ENCODE measurements around the gene COL4A2.

The COL4A2 gene

DNA sequence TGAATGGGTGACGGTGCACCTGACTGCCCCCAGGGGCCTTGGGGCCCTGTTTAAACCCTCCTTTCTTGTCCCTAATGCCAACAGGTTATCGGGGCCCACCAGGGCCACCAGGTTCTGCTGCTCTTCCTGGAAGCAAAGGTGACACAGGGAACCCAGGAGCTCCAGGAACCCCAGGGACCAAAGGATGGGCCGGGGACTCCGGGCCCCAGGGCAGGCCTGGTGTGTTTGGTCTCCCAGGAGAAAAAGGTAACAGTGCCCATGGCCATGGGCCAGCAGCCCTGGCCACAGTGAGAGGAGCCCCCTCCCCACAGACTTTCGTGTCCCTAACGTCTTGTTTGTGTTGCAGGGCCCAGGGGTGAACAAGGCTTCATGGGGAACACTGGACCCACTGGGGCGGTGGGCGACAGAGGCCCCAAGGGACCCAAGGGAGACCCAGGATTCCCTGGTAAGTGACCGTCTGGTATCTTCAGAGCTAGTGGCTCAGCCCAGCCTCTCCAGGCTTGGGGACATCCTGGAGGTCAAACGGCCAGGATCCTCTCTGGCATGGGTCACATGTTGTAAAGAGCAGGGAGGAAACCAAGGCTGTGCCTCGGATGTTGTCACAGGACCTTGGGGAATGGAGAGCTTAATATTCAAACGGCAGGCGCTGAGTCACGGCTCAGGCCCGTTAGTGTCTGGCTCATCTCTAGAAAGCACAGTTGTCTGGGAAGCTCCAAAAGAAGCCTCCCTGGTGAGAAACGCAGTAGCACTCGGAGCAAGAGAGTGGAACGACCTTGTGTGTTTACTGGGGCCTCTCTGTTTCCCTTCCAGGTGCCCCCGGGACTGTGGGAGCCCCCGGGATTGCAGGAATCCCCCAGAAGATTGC, 196.2 kb downstream of the COL4A2 start:
- DNase-seq: no peak

DNA sequence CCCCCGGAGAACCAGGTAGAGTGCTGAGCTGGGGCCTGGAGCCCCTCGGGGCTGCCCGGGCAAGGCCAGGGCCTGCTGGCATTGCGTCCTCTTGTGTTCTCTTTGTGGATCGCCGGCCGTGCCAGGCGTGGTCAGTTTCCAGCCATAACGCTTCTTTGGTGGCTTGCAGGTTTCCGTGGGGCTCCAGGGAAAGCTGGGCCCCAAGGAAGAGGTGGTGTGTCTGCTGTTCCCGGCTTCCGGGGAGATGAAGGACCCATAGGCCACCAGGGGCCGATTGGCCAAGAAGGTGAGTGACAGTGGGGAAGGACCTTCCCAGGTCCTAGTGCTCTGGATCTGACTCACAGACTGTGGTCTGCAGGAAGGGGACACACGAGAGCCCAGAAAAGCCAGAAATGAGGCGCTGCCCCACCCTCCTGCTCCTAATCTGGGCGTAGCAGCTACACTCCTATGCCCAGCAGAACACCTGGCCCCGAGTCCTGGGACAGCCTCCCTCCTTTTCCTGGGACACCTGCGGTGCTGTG, 197.0 kb downstream of the COL4A2 start:
- no peak for DNase-seq

DNA sequence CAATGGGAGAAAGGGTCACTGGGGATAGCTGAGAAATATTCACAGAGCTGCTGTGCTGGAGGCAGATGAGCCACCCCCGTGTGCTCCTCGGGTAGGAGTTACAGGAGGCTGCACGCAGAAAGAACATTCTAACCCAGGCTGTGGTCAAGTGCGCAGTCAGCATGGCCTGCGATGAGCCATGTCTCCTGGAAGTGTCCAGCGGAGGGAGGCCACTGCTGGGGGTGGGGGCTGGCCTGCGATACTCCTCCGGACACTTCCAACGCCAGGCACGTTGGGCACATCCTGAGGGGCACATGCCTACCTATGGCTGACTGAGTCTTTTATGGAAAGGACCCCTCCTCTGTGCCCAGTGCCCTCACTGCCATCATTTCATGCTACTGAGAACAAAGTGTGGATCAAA, 198.5 kb downstream of the COL4A2 start:
- no peak for DNase-seq

DNA sequence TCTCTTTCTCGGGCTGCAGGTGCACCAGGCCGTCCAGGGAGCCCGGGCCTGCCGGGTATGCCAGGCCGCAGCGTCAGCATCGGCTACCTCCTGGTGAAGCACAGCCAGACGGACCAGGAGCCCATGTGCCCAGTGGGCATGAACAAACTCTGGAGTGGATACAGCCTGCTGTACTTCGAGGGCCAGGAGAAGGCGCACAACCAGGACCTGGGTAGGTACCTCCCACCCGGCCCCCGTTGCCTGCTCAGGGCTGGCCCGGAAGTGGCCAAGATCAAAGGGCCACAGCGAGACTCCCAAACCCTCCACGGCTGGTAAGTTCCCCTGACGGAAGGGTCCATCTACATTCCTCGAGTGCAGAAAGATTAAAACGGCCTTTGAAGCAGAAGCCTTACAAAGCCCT, 199.3 kb downstream of the COL4A2 start:
- no peak for DNase-seq

DNA sequence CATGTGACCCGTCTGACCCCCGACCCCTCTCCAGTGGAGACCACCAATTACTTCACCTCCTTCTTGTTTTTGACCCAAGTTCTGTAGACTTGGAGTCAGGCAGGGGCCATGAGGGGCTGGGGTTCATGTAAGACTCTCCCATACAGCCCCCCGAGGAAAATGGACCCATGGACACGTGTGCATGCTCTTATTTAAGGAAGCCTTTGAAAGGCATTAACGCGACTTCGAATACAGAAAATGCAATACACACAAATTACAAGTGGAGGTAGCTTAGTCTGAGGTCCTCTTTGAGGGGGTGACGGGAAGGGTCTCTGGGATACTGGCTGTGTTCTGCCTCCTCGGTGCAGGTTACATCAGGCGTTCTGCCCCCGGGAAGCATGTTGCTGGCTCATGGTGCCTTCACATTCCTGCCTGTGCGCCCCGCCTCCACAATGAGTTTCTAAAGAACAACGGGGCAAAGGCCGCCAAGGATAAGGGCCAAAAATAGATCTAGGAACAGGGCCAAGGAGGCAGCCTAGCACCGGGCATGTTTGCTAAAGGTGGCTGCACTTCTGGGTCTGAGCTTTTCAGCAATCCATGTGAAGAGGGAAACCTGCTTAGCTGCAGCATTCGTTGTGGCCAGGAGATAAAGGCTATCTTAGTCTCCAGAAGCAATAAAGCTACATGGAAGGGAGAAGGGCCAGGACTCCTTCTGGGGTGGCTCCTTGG, 199.9 kb downstream of the COL4A2 start:
- no peak for DNase-seq

DNA sequence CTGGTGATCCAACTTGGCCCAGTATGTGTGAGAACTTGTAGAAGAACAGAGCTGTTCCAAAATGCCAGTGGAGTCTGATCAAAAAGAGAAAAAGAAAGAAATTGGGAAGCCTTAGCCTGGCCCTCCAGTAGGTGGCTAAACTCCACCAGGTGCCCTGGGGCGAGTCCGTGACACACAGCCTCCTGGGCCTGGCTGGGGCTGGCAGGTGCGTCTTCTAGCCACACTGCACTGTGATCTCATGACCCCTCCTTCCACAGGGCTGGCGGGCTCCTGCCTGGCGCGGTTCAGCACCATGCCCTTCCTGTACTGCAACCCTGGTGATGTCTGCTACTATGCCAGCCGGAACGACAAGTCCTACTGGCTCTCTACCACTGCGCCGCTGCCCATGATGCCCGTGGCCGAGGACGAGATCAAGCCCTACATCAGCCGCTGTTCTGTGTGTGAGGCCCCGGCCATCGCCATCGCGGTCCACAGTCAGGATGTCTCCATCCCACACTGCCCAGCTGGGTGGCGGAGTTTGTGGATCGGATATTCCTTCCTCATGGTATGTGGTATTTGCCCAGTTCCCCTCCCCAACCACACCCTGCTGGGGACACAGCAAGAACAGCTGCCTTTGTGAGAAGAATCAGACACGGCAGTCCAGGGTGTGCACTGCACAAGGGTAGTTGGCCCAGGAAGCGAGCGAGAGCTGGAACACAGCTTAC, 200.7 kb downstream of the COL4A2 start:
- DNase-seq: no peak

DNA sequence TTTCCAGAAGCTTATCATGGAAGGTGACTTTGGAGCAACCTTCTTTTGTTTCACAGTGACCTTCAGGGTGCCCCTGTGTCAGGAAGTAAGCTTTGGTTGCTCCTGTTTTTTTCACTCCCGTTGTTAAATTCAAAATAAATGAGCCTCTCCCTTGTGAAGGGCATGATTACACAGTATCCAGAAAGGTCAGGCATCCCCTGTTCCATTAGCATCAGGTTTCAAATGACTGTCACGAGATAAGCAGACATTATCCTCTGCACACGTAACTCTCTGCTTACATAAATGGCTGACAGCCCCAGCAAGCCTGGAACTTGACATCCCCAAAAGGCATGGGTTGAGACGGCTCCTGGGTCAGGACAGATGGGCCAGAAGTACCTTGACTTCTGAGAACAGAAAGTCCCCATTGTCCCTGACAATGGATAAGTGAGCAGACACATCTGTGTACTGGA, 202.4 kb downstream of the COL4A2 start:
- DNase-seq: no peak

DNA sequence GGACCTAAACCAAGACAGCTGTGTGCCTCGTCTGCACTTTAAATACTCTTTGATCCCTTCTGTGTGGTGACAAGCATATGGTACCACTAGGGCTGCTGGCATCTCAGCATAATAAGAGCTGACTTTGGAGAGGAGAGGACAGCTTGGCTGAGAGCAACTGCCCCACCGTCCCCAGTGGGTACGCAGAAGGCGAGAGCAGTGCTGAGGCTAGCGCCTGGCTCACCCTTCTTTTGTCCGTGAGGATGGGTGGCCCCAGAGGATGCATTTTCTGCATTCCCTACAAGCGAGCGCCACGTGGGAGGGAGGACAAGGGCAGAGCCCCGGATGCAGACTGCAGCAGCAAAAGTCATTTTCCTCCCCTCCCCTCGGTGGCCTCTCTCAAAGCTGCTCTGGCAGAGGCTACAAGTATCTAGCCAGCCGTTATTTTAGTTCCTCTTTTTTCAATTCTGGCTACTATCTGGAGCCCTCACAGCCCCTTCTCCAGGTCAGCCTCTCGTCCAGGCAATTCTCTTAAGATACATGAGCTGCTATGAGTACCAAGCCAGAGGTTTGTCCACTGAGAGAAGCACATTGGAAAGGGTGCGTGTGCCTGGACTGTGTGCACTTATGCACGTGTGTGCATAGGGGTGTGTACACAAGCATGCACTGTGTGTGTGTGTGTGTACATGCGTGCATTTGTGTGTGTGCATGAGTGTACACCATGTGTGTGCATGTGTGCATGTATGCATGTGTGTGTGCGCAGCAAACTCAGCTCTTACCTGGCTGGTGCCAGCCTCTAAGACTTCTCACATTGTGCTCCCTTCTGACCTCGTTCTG, 203.1 kb downstream of the COL4A2 start:
- DNase-seq: no peak

DNA sequence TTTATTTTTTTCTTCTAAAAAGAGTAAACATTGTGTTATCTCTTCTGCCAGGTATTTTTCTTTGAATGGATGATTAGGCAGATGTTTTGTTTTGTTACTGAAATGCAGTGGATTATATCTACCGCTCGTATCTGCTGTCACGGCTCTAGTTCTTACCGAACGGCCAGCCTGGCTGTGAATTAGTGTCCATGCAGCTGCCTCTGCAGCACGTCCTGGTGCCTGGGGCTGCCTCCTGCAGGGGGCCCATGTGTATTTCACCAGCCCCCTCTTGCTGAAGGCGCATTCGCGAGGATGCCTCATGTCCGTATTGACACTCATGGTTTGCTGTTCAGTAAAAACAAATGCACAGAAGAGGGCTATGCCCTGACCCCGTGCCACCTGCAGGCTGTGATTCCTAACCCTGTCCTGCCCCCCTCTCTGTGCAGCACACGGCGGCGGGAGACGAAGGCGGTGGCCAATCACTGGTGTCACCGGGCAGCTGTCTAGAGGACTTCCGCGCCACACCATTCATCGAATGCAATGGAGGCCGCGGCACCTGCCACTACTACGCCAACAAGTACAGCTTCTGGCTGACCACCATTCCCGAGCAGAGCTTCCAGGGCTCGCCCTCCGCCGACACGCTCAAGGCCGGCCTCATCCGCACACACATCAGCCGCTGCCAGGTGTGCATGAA, 204.6 kb downstream of the COL4A2 start:
- no peak for DNase-seq

DNA sequence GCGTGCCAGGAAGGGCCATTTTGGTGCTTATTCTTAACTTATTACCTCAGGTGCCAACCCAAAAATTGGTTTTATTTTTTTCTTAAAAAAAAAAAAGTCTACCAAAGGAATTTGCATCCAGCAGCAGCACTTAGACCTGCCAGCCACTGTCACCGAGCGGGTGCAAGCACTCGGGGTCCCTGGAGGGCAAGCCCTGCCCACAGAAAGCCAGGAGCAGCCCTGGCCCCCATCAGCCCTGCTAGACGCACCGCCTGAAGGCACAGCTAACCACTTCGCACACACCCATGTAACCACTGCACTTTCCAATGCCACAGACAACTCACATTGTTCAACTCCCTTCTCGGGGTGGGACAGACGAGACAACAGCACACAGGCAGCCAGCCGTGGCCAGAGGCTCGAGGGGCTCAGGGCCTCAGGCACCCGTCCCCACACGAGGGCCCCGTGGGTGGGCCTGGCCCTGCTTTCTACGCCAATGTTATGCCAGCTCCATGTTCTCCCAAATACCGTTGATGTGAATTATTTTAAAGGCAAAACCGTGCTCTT, 205.2 kb downstream of the COL4A2 start:
- DNase-seq: no peak

DNA sequence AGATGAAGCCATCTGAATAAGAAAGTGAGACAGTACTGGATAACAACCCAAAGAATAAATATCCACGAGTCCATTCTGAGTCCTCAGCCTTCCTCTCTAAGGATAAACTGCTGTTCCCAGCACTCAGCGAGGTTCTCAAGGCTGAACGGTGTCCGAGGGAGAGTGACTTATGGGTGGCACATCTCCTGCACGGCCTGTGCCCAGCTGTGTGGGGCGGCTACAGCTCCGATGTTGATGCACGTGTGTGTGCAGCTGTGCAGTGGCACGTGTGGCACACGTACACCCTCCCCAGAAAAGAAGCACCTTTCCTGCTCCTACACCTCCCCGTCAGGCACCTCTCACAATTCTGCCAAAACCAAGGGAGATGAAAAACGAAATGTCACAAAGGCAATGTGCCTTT, 209.4 kb downstream of the COL4A2 start:
- no peak for DNase-seq

DNA sequence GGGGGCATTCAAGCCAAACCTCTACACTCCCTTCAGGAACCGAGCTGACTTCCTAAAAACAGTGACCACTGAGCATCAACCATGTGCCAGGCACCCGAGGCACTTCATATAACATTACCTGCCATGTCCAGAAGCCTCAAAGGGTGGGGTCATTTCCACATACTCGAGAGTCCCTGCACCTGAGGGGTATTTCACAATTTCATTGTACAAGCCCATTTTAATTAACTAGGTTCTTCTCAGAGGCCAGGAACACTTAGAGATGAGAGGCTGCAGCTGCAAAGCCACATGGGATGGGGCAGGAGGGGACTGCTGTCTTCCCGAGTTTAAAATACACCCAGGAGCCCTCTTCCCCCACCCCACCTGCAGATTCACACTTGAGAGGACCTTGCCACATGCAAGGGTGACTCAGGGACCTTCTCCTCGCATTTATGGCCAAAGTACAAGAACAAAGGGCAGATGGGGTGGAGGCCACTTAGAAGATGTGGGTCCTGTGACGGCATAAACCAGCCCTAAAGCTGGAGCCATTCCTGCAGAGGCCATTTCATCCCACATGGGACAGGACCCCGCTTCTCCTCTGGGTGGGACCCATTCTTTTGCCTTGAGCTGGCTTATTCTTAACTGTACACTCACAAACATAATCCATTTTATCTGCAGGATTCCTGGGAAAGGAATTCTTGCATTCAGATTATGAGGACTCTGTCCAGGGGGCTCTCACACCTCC, 210.6 kb downstream of the COL4A2 start:
- DNase-seq: no peak

DNA sequence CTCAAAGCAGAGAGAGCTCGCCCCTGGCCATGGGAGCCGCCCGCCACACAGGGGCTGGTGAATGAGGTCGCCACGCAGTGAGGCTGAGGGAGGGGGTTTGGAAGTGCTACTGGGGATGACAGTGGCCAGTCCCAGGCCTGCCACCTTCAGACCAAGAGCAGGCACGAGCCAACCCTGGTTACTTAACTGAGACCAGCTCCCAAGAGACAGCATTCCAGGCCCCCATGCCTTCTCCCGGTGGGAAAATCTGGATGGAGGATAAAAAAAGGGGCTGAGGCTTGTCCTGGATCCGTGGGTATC, 211.1 kb downstream of the COL4A2 start:
- DNase-seq: no peak

DNA sequence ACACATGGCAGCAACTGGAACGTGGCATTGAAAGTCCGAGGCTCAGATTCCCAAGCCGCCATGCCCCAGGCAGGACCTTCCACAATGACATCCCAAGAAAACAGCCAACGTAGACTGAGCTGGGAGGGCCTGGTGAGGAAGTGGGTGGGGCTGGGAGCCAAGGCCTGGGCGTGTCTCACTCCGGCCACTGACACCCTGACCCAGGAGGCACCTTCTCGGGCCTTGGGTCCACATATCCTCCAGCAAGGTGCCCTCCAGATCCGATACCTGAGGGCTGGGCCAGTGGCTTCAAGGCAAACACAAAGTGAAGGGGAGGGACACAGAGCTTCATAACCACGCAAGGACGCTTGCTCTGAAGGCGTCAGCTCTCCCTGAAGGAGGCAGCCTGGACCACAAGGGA, 211.5 kb downstream of the COL4A2 start:
- no peak for DNase-seq

DNA sequence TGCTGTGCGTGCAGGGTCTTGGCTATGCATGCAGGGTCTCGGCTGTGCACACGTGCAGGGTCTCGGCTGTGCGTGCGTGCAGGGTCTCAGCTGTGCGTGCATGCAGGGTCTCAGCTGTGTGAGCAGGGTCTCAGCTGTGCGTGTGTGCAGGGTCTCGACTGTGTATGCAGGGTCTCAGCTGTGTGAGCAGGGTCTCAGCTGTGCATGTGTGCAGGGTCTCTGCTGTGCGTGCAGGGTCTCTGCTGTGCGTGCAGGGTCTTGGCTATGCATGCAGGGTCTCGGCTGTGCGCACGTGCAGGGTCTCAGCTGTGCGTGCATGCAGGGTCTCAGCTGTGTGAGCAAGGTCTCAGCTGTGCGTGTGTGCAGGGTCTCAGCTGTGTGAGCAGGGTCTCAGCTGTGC, 212.0 kb downstream of the COL4A2 start:
- no peak for DNase-seq

DNA sequence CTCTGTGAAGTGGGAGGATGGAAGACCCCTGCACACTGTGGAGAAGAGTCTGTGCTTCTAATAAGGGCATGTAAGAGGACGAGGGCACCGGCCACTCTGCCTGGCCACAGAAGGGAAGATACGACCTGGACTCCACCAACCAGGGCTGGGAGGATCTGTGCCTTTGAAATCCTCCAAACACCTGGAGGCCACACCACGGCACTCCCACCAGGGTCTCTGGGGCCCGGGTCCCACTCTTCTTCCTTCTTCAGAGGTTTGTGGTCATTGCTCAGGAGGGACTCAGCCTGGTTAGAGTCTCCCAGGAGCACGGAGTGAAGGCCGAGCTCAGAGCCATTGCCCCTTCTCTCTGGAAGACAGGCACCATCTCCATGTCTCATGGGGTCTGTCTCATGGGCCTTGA, 212.4 kb downstream of the COL4A2 start:
- no peak for DNase-seq

DNA sequence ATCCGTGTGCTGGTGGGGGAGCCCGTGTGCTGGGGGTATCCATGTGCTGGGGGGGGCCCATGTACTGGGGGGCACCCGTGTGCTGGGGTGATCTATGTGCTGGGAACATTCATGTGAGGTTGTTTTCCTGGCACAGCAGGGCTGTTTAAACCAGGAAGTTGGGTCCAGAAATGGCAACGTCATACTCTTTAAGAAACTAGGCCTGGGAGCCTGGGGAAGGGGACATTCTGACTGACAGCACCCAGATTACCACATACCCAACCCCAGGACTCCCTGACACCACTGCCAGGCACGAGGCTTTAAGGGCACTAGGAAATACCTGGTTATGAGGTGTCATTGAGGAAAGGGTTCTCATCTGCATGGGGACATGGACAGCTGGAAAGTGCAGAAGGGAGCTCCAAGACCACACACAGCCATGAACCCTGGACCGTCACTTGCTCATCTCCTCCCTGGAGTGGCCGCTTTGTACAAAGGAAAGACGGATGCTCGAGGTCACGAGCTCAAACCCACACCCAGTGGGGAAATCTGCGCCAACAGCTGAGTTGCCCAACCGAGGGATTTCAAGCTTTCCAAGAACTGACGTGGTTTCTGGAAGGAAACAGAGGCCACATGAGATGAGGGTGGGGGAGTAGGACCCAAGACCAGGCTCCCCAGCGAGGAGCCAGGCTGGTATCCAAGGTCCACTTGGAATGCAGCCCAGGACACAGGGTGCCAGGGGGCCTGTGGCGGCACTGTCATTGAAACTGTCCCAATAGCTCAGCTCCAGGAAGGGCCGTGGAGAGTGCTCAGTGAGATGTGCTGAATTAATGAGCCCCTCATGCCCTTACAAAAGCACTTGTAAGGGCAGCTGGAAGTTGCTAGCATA, 213.6 kb downstream of the COL4A2 start:
- no peak for DNase-seq

DNA sequence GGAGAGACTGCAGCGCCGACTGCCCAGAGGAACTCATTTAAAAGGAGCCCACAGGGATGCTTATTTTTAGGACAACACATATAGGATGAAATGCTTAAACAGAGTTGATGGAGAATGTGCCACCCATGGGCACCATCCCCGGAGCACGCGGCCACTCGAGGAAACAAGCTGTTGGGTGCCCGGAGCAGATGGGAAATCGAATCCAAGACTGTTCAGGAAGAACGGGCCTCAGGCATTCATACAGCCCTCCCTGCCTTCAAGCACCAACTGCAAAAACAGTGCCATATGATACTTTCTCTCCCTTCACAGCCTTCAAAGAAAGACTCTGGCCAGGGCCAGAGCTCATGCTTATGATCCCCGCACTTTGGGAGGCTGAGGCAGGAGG, 214.2 kb downstream of the COL4A2 start:
- no peak for DNase-seq

DNA sequence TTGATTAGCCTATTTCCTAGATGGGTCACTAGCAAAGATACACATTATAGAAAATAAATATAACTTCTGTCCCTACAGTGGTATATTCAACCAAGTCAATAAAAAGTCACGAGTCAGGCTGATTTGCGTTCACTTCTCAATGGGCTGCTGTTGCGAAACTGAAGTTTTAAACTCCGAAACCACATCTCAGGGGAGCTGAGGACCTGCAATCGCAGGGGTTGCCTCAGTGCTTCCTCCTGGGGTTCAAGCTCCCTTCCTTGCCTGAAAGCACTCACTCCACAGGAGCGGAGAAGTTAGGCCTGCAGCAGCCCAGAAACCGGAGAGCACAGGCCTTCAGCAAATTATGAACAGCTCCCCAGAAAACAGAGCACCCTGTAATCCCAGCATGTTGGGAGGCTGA, 214.9 kb downstream of the COL4A2 start:
- DNase-seq: no peak

DNA sequence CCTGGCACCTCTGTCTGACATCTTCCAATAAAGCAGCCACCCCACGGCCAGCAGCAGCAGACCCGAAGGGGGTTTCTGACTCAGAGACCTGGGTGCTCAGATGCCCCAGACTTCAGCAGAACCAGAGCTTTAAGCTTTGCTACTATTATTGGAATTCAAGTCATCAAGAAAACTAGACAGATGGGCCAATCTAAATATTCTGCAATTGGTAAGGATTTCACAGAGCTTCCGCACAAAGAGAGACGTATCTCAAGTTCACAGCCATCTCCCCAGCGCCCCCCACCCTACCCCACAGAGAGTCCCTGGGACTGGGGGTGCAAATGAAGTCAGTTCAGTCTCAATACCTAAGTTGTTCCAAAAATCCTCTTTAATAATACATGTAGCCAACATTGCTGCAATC, 215.6 kb downstream of the COL4A2 start:
- no peak for DNase-seq

All from stimulated activated naive CD4-positive, alpha-beta T cell treated with Interleukin-2 at 50 U/mL for 16 hours (primary cell).